ENCODE measurements around the gene DENND1A. TPM values are rescaled to one million over a fixed set of nuclear protein-coding genes. Genes with fewer than 3 reads are reported as not detected.

DENND1A gene
- total and polyA plus RNA-seq, 2 of the 13 experiments (the other 11 are each of a cell fraction or from before 2014, with no cell fraction given) = 14.8 to 30.1 TPM

DNA sequence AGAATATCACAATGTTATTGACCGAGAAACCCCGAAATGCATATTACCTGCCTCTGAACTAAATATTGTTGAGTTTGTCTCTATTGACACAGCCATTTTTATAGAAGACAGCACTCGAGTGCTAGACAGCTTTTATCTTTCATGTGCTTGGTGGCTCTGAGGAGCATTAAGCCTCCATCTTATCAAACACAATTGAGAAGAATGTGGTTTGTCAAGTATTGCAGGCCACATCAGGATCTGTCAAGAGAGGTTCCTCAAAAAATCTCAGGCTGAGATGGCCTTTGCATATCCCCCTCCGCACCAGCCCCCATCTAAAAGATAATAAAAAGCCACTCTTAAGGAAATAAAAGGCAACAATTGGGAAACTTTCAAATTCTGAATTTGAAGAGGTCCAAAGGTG is 284.8 kb downstream of the DENND1A start:
- ATAC-seq (no peak), FAIRE-seq (no peak), DNase-seq (ENCODE audit: low spot score) (no peak)
- Histone ChIP-seq H3K4me1 (ENCODE audit: insufficient read depth, low read length) (peaks cover 17% of the 10 kb centered on the region), H3K4me2 (ENCODE audit: low read depth, low read length) (no peak overlapping the region), H2AFZ (ENCODE audit: low read length) (no peak overlapping the region), H3K4me3 (replicated peaks in 1 of 3; ENCODE audit: insufficient read depth in 1 of 3, low read depth in 2 of 3, low read length in 3 of 3) (no peak overlapping the region), H3K27ac (ENCODE audit: extremely low read length, insufficient read depth, low read length) (no peak overlapping the region), H4K20me1 (ENCODE audit: insufficient read depth, low read length) (peaks cover 5% of the 10 kb centered on the region; the same call in 1 of the 2 replicates), H3K9me3 (ENCODE audit: low read length) (no peaks in the 10 kb centered on the region), H3K27me3 (ENCODE audit: control insufficient read depth in 1 of 2, insufficient read depth in 2 of 2, low read length in 2 of 2) (no peaks in the 10 kb centered on the region), H3K36me3 (replicated peaks in 1 of 2; ENCODE audit: control insufficient read depth in 1 of 2, insufficient read depth in 2 of 2, low read length in 2 of 2) (peaks cover 3 to 33% of the 10 kb centered on the region in 2 experiments; a peak in 3 of 5 replicates), H3K79me2 (ENCODE audit: insufficient read depth, low read length) (no peaks in the 10 kb centered on the region), H3K9ac (ENCODE audit: insufficient read depth, low read depth, low read length) (no peak overlapping the region)
- 95% methylated on average over 4 of the region's 4 CpGs for WGBS (ENCODE audit: low lambda C conversion rate)
- ChIA-PET POLR2A (no interaction called here), CTCF (ENCODE audit: low intra/inter-chr PET ratio, low total read pairs) (no interaction called here)
- in situ Hi-C loops (cut with HindIII; ENCODE audit: extremely low pct_ligation_motif_present, low pct_unique_long_range_greater_than_20kb) (no loop called here), intact Hi-C loops (cut with micrococcal nuclease; ENCODE audit: unreplicated experiment) (no loop called here)
- no TSS peak for BruUV-seq (replicated peaks)
- no peak for TF ChIP-seq ZNF335 (CRISPR knock-in tag; IDR thresholded peaks at IDR 0.05)
- TF ChIP-seq ZNF879 (CRISPR knock-in tag; IDR thresholded peaks at IDR 0.05) = no peak
- no peak for TF ChIP-seq ZNF121 (CRISPR knock-in tag; IDR thresholded peaks at IDR 0.05)
- TF ChIP-seq NCOA5 (CRISPR knock-in tag; IDR thresholded peaks at IDR 0.05) = no peak
- TF ChIP-seq HOXD1 (CRISPR knock-in tag; IDR thresholded peaks at IDR 0.05) = no peak
- TF ChIP-seq, protein P1, sequence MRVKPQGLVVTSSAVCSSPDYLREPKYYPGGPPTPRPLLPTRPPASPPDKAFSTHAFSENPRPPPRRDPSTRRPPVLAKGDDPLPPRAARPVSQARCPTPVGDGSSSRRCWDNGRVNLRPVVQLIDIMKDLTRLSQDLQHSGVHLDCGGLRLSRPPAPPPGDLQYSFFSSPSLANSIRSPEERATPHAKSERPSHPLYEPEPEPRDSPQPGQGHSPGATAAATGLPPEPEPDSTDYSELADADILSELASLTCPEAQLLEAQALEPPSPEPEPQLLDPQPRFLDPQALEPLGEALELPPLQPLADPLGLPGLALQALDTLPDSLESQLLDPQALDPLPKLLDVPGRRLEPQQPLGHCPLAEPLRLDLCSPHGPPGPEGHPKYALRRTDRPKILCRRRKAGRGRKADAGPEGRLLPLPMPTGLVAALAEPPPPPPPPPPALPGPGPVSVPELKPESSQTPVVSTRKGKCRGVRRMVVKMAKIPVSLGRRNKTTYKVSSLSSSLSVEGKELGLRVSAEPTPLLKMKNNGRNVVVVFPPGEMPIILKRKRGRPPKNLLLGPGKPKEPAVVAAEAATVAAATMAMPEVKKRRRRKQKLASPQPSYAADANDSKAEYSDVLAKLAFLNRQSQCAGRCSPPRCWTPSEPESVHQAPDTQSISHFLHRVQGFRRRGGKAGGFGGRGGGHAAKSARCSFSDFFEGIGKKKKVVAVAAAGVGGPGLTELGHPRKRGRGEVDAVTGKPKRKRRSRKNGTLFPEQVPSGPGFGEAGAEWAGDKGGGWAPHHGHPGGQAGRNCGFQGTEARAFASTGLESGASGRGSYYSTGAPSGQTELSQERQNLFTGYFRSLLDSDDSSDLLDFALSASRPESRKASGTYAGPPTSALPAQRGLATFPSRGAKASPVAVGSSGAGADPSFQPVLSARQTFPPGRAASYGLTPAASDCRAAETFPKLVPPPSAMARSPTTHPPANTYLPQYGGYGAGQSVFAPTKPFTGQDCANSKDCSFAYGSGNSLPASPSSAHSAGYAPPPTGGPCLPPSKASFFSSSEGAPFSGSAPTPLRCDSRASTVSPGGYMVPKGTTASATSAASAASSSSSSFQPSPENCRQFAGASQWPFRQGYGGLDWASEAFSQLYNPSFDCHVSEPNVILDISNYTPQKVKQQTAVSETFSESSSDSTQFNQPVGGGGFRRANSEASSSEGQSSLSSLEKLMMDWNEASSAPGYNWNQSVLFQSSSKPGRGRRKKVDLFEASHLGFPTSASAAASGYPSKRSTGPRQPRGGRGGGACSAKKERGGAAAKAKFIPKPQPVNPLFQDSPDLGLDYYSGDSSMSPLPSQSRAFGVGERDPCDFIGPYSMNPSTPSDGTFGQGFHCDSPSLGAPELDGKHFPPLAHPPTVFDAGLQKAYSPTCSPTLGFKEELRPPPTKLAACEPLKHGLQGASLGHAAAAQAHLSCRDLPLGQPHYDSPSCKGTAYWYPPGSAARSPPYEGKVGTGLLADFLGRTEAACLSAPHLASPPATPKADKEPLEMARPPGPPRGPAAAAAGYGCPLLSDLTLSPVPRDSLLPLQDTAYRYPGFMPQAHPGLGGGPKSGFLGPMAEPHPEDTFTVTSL (CRISPR knock-in tag; IDR thresholded peaks at IDR 0.05; ENCODE audit: borderline replicate concordance) = no peak
- TF ChIP-seq, protein P2, sequence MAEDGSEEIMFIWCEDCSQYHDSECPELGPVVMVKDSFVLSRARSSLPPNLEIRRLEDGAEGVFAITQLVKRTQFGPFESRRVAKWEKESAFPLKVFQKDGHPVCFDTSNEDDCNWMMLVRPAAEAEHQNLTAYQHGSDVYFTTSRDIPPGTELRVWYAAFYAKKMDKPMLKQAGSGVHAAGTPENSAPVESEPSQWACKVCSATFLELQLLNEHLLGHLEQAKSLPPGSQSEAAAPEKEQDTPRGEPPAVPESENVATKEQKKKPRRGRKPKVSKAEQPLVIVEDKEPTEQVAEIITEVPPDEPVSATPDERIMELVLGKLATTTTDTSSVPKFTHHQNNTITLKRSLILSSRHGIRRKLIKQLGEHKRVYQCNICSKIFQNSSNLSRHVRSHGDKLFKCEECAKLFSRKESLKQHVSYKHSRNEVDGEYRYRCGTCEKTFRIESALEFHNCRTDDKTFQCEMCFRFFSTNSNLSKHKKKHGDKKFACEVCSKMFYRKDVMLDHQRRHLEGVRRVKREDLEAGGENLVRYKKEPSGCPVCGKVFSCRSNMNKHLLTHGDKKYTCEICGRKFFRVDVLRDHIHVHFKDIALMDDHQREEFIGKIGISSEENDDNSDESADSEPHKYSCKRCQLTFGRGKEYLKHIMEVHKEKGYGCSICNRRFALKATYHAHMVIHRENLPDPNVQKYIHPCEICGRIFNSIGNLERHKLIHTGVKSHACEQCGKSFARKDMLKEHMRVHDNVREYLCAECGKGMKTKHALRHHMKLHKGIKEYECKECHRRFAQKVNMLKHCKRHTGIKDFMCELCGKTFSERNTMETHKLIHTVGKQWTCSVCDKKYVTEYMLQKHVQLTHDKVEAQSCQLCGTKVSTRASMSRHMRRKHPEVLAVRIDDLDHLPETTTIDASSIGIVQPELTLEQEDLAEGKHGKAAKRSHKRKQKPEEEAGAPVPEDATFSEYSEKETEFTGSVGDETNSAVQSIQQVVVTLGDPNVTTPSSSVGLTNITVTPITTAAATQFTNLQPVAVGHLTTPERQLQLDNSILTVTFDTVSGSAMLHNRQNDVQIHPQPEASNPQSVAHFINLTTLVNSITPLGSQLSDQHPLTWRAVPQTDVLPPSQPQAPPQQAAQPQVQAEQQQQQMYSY (CRISPR knock-in tag; IDR thresholded peaks at IDR 0.05) = no peak
- no peak for TF ChIP-seq ZNF367 (CRISPR knock-in tag; IDR thresholded peaks at IDR 0.05; ENCODE audit: borderline replicate concordance)
- TF ChIP-seq, protein P3, sequence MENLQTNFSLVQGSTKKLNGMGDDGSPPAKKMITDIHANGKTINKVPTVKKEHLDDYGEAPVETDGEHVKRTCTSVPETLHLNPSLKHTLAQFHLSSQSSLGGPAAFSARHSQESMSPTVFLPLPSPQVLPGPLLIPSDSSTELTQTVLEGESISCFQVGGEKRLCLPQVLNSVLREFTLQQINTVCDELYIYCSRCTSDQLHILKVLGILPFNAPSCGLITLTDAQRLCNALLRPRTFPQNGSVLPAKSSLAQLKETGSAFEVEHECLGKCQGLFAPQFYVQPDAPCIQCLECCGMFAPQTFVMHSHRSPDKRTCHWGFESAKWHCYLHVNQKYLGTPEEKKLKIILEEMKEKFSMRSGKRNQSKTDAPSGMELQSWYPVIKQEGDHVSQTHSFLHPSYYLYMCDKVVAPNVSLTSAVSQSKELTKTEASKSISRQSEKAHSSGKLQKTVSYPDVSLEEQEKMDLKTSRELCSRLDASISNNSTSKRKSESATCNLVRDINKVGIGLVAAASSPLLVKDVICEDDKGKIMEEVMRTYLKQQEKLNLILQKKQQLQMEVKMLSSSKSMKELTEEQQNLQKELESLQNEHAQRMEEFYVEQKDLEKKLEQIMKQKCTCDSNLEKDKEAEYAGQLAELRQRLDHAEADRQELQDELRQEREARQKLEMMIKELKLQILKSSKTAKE (CRISPR knock-in tag; IDR thresholded peaks at IDR 0.05; ENCODE audit: borderline replicate concordance) = no peak
- no peak for TF ChIP-seq PCBP2 (optimal IDR thresholded peaks at IDR 0.05; ENCODE audit: low read depth, low read length, poor library complexity, severe bottlenecking)
- TF ChIP-seq, protein P4, sequence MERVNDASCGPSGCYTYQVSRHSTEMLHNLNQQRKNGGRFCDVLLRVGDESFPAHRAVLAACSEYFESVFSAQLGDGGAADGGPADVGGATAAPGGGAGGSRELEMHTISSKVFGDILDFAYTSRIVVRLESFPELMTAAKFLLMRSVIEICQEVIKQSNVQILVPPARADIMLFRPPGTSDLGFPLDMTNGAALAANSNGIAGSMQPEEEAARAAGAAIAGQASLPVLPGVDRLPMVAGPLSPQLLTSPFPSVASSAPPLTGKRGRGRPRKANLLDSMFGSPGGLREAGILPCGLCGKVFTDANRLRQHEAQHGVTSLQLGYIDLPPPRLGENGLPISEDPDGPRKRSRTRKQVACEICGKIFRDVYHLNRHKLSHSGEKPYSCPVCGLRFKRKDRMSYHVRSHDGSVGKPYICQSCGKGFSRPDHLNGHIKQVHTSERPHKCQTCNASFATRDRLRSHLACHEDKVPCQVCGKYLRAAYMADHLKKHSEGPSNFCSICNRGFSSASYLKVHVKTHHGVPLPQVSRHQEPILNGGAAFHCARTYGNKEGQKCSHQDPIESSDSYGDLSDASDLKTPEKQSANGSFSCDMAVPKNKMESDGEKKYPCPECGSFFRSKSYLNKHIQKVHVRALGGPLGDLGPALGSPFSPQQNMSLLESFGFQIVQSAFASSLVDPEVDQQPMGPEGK (CRISPR knock-in tag; IDR thresholded peaks at IDR 0.05) = no peak
